Left kidney (tissue), 2 donors: ENCODE results near the gene MYBL2. TPM values are rescaled to one million over a fixed set of nuclear protein-coding genes. Genes with fewer than 3 reads are reported as not detected.

Source experiments
- DNase-seq: peaks from one replicate; pipeline ENCODE4 v3.0.0-alpha.2; 2013
- polyA plus RNA-seq: library from polyadenylated mRNA; unstranded; fragments of 120-200 nt; gene quantifications from one replicate; pipeline ENCODE4 v1.2.1, GENCODE V29; 2013; ENCODE audit not compliant: insufficient read length

MYBL2 gene
- polyA plus RNA-seq, 1 donor = 34.0 TPM

GRCh38 chr20:43681468-43681942, 14.6 kb downstream of the MYBL2 start:
- DNase-seq = no peak

- DNase-seq = no peak
Observed at GRCh38 chr20:43681991-43682410, 15.1 kb downstream of the MYBL2 start.

- DNase-seq = no peak
Observed at GRCh38 chr20:43682446-43682845, 15.5 kb downstream of the MYBL2 start.

GRCh38 chr20:43686820-43687219, 19.9 kb downstream of the MYBL2 start:
- DNase-seq = no peak

- DNase-seq = no peak
Observed at GRCh38 chr20:43689165-43689564, 22.3 kb downstream of the MYBL2 start.

GRCh38 chr20:43690943-43691598, 24.2 kb downstream of the MYBL2 start:
- DNase-seq = no peak

GRCh38 chr20:43691928-43692524, 25.1 kb downstream of the MYBL2 start:
- DNase-seq = no peak

GRCh38 chr20:43694763-43695162, 27.8 kb downstream of the MYBL2 start:
- DNase-seq = no peak

GRCh38 chr20:43695571-43695970, 28.7 kb downstream of the MYBL2 start:
- no peak for DNase-seq

- DNase-seq = no peak
Observed at GRCh38 chr20:43699941-43700565, 33.1 kb downstream of the MYBL2 start.

GRCh38 chr20:43700627-43701026, 33.7 kb downstream of the MYBL2 start:
- no peak for DNase-seq

GRCh38 chr20:43702502-43702901, 35.6 kb downstream of the MYBL2 start:
- no peak for DNase-seq

GRCh38 chr20:43710370-43711044, 43.6 kb downstream of the MYBL2 start:
- DNase-seq = no peak

GRCh38 chr20:43711098-43711654, 44.3 kb downstream of the MYBL2 start:
- no peak for DNase-seq

- no peak for DNase-seq
Observed at GRCh38 chr20:43715044-43715443, 48.1 kb downstream of the MYBL2 start.

- no peak for DNase-seq
Observed at GRCh38 chr20:43715511-43715910, 48.6 kb downstream of the MYBL2 start.

GRCh38 chr20:43716123-43716522, 49.2 kb downstream of the MYBL2 start:
- no peak for DNase-seq

- no peak for DNase-seq
Observed at GRCh38 chr20:43716757-43717615, 50.1 kb downstream of the MYBL2 start.

GRCh38 chr20:43717616-43717995, 50.7 kb downstream of the MYBL2 start:
- DNase-seq = no peak

- no peak for DNase-seq
Observed at GRCh38 chr20:43720007-43720406, 53.1 kb downstream of the MYBL2 start.

GRCh38 chr20:43721097-43721428, 54.1 kb downstream of the MYBL2 start:
- DNase-seq = no peak
